NCI-H2196 treated with DMSO at 0.1 percent for 48 hours (cell line): Measurements from ENCODE around the gene EMID1.
"Not testable (repeated sequence)": the region's sequence is repeated elsewhere in the genome, so short reads cannot be mapped to it uniquely, and the experiment has no call there.

Experiments used
- DNase-seq: peaks from one replicate; lab custom pipeline; 2025; ENCODE audit not compliant: unreplicated experiment; lab: John Stamatoyannopoulos, UW

The EMID1 gene

DNA sequence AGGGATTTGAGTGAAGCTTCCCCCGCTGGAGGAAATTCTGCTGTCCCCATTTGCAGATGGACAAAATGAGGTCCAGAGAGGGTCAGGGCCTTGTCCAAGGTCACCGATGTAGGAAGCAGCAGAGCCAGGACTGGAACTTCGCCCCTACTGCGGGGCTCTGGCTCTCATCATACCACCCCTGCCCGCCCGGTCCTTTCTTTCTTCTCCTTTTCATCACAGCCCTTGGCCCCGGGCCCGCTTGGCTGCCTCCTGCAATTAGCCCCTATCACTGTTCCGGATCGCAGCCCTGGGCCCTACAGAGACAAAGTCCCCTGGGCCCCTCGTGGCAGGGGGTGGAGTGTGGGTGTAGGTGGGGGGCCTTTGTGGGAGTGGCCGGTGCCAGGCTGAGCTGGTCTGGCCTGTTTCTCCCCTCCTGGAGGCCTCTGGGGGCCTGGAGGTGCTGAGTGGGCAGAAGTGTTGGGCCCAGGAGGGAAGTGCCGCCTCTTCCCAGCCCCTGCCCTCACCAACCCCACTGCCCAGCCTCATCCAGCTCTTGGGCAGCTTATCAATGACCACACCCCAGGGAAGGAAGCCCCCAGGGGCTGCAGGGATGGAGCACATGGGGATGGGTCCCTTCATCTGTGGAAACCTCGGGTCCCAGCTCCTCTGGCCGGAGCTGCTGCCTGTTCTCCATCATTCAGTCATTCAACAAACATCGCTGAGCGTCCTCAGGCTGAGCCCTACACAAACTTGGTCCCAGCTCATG lies 3.4 kb downstream of the EMID1 start:
- no peak for DNase-seq

DNA sequence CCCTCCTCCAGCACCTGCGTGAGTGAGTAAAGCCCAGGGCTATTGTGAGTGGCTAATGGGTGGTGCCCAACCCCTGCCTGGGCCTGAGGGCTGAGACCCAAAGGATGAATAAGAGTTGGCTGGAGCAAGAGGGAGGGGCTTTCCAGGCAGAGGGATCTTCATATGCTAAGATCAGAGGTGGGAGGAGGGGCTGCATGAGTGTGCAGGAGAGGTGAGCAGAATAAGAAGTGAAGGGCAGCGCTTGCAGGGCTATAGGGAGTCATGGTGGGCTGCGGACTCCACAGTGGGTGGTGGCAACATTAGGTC lies 3.9 kb downstream of the EMID1 start:
- no peak for DNase-seq

DNA sequence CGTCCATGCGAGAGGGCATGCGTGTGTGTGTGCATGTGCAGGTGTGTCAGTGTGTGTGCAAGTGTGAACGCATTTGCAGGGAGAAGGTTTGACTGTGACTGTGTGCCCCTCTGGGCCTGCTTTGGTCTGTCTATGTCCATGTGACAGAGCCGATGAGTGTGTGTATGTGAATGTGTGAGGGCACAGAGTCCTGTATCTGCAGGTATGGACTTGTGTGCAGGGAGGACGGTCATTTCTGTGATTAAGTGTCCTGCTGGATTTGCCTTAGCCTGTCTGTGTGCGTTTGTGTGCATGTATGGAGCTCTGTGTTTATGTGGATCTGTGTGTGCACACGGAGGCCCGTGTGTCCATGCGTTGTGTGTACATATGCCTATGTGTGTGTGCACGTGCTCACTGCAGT lies 5.4 kb downstream of the EMID1 start:
- DNase-seq = no peak

DNA sequence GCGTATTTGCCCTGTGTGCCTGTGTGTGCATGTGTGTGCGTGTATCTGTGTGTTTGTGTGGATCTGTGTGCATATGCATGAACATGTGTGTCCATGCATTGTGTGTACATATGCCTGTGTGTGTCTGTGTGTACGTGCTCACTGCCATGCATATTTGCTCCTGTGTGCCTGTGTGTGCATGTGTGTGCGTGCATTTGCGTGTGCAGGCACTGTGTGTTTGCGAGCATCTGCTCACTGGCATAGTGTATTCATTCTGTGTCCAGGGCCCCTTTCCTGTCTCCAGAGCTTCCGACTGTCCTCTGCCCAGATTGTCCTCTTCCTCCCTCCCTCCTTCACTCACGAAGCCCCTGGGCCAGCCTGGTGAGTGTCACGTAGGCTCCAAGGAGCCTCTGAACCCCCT lies 5.8 kb downstream of the EMID1 start:
- no peak for DNase-seq

DNA sequence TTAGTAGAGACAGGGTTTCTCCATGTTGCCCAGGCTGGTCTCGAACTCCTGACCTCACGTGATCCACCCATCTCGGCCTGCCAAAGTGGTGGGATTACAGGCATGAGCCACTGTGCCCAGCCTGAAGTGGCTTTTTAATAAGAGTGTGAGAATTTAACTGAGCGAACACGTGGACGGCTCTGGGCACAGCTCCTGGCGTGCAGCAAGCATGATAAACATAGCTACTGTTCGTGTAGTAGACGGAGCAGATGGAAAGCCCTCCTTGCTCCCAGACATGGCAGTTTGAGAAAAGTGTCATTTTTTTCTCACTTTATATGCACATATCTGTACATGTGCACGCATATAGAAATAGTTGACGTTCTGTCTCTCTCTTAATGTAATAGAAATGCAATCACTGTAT lies 7.0 kb downstream of the EMID1 start:
- no peak for DNase-seq

DNA sequence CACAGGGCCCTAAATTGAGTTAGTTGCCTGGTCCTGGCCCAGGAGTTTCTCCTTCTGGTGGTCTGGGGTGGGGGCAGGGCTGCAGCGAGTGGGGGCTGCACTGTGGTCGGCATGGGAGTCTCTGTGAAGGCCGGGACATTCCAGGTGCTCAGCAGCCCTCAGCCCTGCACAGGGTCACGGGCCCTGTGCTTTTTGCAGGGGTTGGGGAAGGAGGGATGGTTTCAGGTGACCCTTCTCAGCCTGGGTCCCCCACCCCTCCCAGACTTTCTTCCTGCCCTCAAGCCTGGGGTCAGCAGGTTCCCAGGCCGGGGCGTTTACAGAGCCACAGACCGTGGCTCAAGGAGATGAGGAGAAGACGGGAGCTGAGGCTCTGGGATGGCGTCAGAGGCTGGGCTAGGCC lies 7.8 kb downstream of the EMID1 start:
- DNase-seq = no peak

DNA sequence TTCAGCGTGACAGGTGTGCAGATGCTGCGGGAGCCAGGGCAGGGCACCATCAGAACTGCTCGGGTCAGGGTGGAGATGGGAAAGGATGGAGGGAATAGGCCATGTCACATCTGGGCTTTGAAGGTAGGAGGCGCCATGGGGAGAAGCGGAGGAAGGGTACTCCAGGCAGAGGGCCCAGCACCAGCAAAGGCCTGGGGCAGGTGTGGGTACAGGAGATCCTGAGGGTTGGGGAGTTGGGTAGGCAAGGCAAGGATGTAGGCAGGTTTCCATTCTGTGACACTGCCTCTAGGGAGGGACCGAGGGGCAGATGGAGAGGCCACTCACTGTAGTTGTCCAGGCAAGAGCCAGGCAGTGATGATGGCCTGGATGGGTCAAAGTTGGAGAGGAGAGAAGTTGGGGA lies 8.5 kb downstream of the EMID1 start:
- DNase-seq = no peak

DNA sequence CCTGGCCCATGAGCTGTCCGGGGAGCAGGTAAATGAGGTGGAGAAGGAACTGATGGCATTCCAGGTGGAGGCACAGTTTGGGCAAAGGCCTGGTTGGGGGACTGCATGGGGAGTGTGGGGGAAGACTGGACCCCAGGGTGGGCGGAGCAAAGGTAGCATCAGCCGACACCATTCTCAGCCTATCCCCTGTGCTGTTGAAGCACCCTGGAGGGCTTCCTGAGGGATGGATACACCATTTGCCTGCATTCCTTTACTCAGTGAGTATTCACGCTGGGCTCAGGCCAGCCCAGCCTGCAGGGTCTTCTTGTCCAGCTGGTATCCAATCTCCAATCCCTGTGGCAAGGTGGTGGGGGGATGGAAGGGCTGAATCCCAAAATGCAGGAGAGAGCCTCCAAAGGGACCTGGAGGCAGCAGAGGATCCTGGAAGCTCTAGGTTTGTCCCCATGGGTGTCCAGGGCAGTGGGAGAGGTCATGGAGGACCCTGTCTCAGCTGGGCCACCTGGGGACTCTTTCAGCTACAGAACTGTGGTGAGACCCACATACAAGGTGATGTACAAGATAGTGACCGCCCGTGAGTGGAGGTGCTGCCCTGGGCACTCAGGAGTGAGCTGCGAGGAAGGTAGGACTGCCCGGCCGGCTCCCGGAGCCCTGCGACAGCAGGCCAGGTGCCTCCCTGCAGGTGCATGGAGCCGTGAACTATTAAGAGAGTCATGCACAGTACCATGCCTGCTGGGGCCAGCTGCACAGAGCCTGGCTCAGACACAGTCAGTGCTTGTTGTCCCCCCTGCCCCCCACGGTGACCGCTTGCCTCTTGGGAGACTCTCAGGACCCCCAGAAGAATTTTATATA lies 9.5 kb downstream of the EMID1 start:
- DNase-seq = no peak

DNA sequence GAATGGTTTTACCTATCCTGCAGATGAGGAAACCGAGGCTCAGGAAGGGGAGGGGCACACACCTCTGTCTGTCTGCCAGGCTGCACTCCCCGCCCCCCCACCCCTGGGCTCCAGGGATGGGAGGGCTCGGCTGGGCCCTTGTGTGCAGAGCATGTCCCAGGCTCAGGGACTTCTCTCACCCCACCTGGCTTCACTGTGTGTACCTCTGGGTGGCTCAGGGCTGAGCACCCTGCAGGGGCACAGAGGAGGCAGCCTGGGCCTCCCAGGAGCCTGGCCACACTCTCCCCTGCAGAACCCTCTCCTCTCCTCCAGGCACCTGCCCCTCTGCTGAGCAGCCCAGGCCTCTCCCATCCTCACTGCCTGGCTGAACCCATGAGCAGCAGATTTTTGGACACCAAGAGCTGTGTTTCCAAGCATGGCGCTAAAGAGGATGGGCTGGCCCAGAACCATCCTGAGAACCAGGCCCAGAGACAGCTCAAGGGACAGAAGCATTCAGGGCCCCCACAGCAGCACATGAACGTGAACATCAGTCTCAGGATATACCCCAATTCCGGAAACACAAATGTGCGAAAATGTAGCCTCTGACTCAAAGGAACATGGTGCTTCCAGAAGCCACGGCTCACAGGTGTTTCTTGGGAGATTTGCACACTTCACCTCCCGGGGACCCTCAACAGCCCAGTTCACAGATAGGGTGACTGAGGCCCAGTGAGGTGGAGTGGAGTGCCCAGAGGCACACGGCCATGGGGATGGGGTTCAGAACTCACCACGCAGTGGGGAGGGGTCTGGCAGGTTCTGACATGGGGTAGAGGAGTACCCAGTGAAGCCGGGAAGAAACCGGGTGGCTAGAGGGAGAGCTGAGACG lies 10.5 kb downstream of the EMID1 start:
- no peak for DNase-seq

DNA sequence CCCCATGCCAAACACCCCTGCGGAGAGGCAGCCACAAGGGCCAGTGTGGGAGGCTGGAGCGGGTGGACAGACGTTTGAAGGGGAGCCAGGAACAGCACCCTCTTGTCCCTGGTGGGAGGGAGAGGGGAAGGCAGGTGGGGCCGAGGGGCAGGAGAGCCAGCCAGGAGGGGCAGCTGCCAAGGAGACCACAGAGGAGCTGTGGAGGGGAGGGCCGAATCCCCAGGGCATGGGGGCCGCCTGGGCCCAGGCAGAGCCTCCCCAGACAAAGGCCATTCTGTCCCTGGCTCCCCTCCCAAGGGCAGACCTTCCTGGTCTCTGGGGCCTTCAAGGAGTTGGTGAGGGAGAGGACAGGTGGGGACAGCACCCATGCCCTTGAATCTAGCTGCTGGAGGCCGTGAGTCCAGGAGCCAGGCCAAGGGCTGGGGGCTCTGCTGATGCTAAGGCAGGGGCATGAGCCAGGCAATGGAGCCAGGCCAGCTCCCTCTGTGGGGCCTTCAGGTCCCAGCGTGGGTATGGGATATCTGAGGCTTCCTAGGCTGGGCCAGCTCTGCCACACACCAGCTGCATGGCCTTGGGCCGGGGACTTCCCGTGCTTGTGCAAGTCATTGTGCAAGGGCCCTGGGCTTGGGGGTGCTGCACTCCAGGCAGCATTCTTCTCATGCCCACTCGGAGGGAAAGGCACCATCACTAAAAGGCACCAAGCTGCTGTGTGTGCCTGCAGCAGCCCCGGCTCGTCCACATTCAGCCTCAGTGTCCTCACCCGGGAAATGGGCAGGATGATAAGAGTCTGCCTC lies 11.4 kb downstream of the EMID1 start:
- DNase-seq = no peak

DNA sequence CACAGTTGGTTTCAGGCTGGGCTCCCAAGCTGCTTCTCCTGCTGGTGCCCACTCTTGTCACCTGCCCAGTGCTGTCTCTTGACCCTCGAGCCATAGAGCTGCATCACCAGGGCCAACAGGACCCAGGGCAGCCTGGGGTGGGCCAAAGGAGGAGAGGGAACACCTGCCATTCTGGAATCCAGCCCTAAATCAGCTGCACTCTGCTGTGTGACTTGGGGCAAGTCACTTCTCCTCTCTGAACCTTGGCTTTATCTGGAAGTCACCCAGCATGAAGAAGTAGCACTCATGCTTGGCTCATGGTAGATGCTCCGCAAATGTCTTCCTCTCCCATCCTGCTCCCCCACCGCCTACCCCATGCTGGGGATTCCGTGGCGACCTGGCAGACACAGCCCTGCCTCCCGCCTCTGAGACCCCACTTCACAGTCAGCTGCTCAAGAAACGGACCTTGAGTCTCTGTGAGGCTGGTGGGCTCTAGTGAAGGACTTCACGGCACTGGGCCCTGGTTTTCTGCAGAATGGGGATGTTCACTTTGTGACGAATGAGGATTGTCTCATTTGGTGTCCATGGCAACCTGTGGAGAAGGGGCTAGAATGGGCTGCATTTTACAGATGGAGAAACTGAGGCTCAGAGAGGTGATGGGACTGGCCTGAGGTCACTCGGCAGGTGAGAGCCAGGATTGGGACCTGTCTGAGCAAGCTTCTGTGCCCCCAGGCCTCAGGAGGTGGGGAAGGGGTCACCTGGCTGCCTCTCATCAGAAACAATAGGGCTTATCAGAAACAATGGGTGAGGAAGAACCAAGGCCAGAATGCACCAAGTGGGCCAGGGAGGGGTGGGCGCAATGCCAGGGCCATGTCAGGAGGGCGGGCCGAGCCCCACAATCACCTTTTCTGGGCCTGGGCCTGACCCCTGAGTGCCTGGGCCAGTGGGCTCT lies 12.4 kb downstream of the EMID1 start:
- no peak for DNase-seq

DNA sequence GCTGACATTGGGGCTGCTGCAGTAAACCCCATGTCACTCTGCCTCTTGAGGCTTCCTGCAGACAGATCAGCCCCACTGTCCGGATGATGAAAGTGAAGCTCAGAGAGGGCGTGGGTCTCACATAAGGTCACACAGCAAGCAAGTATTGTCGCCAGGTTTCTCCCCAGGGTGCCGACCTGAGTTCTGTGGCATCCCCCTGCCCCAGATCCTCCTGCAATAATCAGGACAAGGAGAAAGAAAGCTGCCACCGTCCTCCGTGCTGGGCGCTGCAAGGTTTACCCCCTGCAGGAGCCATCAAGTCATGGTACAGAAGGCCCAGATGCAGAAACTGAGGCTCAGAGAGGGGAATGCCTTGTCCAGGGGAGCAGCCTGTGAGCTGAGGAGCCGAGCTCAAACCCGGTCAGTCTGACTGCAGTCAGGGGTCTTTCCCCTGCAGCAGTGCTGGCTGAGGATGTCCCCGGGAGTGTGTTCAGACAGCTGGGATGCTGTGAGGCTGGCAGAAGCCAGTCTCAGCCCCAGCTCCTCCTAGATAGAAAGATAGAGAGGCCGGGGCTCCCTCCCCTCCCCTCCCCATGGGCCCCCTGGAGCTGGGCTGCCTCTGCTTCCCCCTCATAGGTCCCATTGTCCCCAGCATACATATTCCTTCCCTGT lies 13.2 kb downstream of the EMID1 start:
- no peak for DNase-seq

DNA sequence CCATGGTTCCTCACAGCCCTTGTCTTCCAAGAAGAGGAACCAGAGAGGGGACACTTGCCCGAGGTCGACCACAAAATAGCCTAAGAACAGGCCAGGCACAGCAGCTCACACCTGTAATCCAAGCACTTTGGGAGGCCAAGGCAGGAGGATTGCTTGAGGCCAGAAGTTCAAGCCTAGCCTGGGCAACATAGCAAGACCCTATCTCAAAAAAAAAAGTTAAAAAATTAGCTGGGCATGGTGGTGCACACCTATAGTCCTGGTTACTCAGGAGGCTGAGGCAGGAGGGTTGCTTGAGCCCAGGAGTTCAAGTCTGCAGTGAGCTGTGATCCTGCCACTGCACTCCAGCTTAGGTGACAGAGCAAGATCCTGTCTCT lies 13.7 kb downstream of the EMID1 start:
- DNase-seq = not testable (repeated sequence)

DNA sequence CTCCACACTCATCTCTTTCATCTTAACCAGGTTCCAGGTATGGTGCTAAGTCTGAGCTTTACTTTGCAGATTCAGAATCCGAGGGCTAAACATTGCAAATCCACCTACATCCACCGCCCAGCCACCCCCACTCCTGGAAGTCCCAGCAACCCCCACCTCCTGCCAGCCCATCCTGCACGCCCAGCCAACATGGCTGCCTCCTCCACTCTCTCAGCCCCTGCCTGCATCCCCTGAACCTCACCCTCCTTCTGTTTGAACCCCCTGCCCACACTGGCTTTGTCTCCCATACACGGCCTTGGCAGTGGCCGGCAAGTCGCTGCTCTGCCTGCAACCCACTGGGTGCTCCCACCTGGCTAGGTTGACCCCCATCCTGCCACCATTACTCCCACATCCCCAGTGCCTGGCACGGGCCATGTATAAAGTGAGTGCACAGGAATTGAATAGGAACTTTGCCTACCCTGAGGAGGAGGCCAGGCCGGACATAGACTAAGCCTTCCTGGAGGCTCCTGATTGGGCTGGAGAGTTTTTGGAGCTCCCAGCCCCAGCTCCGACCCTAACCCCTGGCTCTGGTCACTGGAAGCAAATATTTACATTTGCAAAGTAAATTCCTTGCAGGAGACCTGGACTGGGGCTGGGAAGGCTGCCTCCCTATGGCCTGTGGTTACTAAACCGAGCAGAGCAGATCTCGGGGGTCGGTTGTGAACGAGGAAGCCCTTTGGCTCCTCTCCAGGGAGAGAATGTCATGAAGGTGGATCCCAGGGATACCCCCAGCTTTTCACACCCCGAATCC lies 14.4 kb downstream of the EMID1 start:
- no peak for DNase-seq

DNA sequence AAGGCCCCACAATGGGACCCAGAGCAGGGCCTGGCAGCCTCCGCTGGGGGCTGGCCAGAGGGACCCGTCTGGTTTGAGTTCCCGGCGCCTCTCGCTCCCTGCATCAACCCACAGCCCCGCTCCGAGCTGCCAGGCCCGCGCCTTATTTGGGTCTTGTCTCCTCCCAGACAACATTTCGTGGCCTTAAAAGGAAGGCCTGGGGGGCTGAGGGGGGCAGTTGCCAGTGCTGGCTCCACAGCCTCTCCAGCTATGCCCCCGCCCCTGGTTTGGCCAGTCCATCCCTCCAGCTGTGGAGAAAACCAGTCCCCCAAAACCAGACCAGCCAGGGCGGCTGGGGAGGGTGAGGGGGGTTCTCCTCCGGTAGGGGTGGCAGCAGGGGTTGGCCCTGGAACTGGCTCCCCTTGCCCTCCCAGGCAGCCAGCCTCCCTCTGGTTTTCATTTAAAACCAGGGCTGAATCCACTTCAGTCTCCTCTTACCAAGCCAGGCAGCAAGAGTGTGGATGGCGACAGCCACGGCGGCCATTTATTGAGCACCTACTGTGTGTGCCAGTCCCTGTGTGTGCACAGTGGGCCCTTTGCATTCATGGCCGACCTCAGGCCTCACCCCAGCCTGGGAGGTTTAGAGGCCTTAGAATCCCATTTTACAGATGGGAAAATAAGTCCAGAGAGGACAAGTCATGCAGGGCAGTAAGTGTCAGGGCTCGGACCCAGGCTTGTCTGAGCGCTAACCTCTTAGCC lies 18.6 kb downstream of the EMID1 start:
- DNase-seq = no peak

DNA sequence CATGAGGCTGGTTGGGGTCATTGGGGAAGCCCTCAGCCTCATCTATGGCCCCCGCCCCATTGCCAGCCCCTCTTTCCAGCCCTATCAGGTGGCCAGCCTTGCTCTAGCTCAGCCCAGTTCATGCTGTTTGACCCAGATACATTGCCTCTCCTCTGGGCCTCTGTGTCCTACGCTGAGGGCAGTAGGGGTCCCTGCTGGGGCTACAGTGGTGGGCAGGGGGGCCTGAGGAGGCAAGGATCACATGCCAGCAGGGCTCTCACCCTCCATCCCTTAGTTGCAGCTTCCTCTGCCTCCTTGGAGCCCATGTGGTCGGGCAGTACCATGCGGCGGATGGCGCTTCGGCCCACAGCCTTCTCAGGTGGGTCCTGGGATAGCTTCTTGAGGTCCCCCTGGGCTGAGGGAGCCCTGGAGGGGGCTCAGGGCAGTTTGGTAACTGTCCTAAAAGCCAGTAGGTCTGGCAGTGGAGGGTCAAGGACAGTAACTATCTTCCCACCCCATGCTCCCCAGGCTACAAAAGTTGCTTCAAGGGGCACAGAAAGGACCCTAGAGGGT lies 19.2 kb downstream of the EMID1 start:
- DNase-seq = no peak

DNA sequence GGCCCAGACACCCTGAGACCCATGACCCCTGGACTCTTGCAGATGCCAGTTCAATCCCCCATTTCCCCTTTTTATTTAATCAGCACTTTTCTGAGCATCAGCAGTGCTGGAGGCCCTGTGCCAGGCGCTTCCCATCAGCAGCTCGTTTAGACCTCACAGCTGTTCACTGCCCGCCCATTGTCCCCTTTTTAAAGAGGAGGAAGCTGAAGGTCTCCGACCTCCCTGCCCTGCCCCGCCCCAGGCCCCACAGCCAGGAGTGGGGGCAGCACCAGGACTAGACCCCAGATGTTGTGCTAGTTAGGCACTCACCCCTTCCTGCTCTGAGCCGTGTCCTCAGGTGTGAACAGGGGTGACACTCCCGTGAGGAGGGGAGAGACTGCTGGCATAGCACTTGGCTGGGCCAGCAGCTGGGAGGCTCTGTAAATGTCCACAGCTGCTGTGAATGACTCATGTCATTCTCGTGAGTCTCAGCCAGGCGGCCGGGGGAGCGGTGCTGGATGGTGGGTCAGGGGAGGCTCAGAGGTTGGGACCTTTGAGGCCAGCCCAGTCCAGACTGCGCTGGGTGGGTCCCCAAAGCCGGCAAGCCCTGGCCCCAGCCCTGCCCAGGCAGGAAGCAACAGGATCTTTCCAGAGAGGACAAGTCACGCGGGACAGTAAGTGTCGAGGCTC lies 19.9 kb downstream of the EMID1 start:
- DNase-seq = no peak
